HG03066 (cell line): ENCODE results near the gene VRTN.

Source experiments
- ATAC-seq: cut with Tn5 transposase; IDR thresholded peaks from one replicate; pipeline ENCODE4 v1.9.1; 2021; ENCODE audit warnings: low read depth; ENCODE audit not compliant: unreplicated experiment

VRTN gene

GRCh38 chr14:74392616-74393570 is 44.6 kb downstream of the VRTN start:
- no peak for ATAC-seq

- no peak for ATAC-seq
Observed at GRCh38 chr14:74394549-74394948, 46.3 kb downstream of the VRTN start.

- no peak for ATAC-seq
Observed at GRCh38 chr14:74395094-74395493, 46.8 kb downstream of the VRTN start.

- ATAC-seq: no peak
Observed at GRCh38 chr14:74400031-74400685, 51.9 kb downstream of the VRTN start.

GRCh38 chr14:74400919-74401503 is 52.7 kb downstream of the VRTN start:
- ATAC-seq: no peak

GRCh38 chr14:74401504-74402241 is 53.4 kb downstream of the VRTN start:
- peak; percentile 75 for ATAC-seq

- ATAC-seq: no peak
Observed at GRCh38 chr14:74402401-74403251, 54.4 kb downstream of the VRTN start.

DNA sequence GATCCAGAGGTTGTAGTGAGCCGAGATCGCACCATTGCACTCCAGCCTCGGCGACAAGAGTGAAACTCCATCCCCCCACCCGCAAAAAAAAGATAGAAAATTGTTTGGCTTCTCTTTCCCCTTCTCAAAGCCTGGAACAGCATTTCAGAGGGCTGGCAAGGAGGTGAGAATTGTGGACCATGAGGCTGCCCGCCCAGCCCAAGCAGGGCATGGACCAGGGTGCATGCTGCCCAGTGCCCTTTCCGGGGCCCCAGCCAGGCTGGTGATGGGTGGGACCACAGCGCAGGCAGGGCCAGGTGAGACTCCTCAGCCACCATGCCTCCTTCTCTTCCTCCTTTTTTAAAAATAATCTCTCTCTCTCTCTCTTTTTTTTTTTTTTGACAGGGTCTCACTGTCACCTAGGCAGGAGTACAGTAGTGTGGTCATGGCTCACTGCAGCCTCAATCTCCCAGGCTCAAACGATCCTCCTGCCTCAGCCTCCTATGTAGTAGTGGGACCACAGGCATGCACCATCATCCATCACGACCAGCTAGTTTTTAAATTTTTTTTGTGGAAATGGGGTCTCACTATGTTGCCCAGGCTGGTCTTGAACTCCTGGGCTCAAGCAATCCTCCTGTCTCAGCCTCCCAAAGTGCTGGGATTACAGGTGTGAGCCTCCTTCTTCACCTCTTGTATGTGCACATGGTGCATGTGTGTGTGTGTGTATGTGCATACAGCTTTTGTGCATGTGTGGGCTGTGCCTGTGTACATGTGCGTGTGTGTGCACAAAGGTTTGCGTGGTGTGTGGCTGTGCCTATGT is 55.5 kb downstream of the VRTN start:
- no peak for ATAC-seq

GRCh38 chr14:74404435-74404834 is 56.2 kb downstream of the VRTN start:
- ATAC-seq: no peak

- ATAC-seq: no peak
Observed at GRCh38 chr14:74405663-74406062, 57.4 kb downstream of the VRTN start.

GRCh38 chr14:74407021-74407800 is 58.9 kb downstream of the VRTN start:
- no peak for ATAC-seq

DNA sequence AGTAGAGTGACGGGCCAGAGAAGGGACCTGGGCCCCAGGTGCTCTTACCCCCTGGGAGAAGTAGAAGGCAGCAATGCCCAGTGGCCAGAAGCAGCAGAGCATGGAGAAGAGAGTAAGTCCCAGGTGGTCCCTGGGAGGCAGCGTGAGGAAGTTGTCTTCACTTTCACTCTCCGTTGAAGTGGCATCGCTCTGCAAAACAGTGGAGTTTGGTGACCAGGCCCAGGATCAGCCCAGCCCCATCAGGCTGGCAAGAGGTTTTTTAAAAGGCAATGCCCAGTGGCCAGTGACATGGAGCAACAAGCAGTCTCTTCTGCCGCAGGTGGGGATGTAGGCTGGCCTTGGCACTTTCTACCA is 59.5 kb downstream of the VRTN start:
- no peak for ATAC-seq

GRCh38 chr14:74408870-74409269 is 60.6 kb downstream of the VRTN start:
- ATAC-seq: no peak

- no peak for ATAC-seq
Observed at GRCh38 chr14:74409441-74409840, 61.2 kb downstream of the VRTN start.
